Mucosa of gallbladder (tissue), 1 donor: ENCODE data around the gene EIF4G1. TPM values are rescaled to one million over a fixed set of nuclear protein-coding genes. Genes with fewer than 3 reads are reported as not detected.

Source experiments
- total RNA-seq: library from RNA; stranded (reverse); gene quantifications from one replicate; pipeline ENCODE4 v1.2.1, GENCODE V29; 2021
- donor health status: DM: no; HTN: no; CAD: no.

EIF4G1 gene
- total RNA-seq, 1 donor from 2014 or later = 330 TPM

Other genes with a start within 250 kb of the EIF4G1 start
- not detected for gene HTR3E, start 217.5 kb upstream of the EIF4G1 start, total RNA-seq
- 35.5 TPM for gene EIF2B5, start 179.2 kb upstream of the EIF4G1 start, total RNA-seq
- gene DVL3, start 159.2 kb upstream of the EIF4G1 start, total RNA-seq = 99.2 TPM
- 322 TPM for gene AP2M1, start 139.8 kb upstream of the EIF4G1 start, total RNA-seq
- gene ABCF3, start 128.4 kb upstream of the EIF4G1 start, total RNA-seq = 77.4 TPM
- not detected for gene VWA5B2, start 85.0 kb upstream of the EIF4G1 start, total RNA-seq
- gene ALG3, start 65.6 kb upstream of the EIF4G1 start, total RNA-seq = 44.7 TPM
- 3.2 TPM for gene EEF1AKMT4, start 64.9 kb upstream of the EIF4G1 start, total RNA-seq
- 0.40 TPM for gene CAMK2N2, start 53.1 kb upstream of the EIF4G1 start, total RNA-seq
- 0.14 TPM for gene ECE2, start 38.6 kb upstream of the EIF4G1 start, total RNA-seq
- gene PSMD2, start 15.4 kb upstream of the EIF4G1 start, total RNA-seq = 174 TPM
- 41.5 TPM for gene FAM131A, start 23.0 kb downstream of the EIF4G1 start, total RNA-seq
- gene CLCN2, start 47.0 kb downstream of the EIF4G1 start, total RNA-seq = 104 TPM
- 107 TPM for gene POLR2H, start 47.1 kb downstream of the EIF4G1 start, total RNA-seq
- 0.29 TPM for gene THPO, start 63.6 kb downstream of the EIF4G1 start, total RNA-seq
- 6.5 TPM for gene CHRD, start 65.4 kb downstream of the EIF4G1 start, total RNA-seq
- 10.2 TPM for gene EPHB3, start 247.2 kb downstream of the EIF4G1 start, total RNA-seq